Activated T-cell treated with anti-CD3 and anti-CD28 coated beads, Interleukin-2, amount 50 U/mL, for 4 hours (primary cell): ENCODE measurements around the gene BOLA2B. TPM values are rescaled to one million over a fixed set of nuclear protein-coding genes. Genes with fewer than 3 reads are reported as not detected.
A peak's percentile ranks its signal among the peaks of the same experiment; 100 is the strongest.
"Not testable (repeated sequence)": the region's sequence is repeated elsewhere in the genome, so short reads cannot be mapped to it uniquely, and the experiment has no call there.

Source experiments
- ATAC-seq, 2 donors: fragments of 200-7000 bp; cut with Tn5 transposase; one replicate each; pipeline ENCODE4 v1.10.0; 2021
- DNase-seq: peaks from one replicate; pipeline ENCODE4 v3.0.0-alpha.2; 2020
- H3K27me3 Mint-ChIP-seq: one replicate; pipeline ENCODE4 v1.8.0; 2021; ENCODE audit warnings: low read depth, mixed read lengths
- H3K36me3 Mint-ChIP-seq: one replicate; pipeline ENCODE4 v1.8.0; 2022; ENCODE audit warnings: mixed read lengths; ENCODE audit not compliant: insufficient read depth
- H3K4me1 Mint-ChIP-seq: one replicate; pipeline ENCODE4 v1.8.0; 2021; ENCODE audit warnings: low read depth, mixed read lengths
- H3K4me3 Mint-ChIP-seq: one replicate; pipeline ENCODE4 v1.8.0; 2021; ENCODE audit warnings: mild to moderate bottlenecking, moderate library complexity, mixed read lengths
- H3K9me3 Mint-ChIP-seq: one replicate; pipeline ENCODE4 v1.8.0; 2021; ENCODE audit warnings: mixed read lengths
- total RNA-seq, 3 donors: library from RNA; stranded (reverse); gene quantifications; one replicate each; pipeline ENCODE4 v1.2.1, GENCODE V29; 2021

Gene BOLA2B
- 100 to 1,000 TPM; 468 to 531 (median 481) TPM for total RNA-seq

GRCh38 chr16:30193615-30194014 is at the start of gene BOLA2B, which contains the start of gene SLX1A:
BOLA2B (minus strand) TSS chr16:30193666; CDS start chr16:30193595, 71 bp downstream.
SLX1A (plus strand) TSS chr16:30193875; CDS start chr16:30194085, 210 bp downstream.
- H3K9me3 Mint-ChIP-seq, H3K27me3 Mint-ChIP-seq, H3K36me3 Mint-ChIP-seq, H3K4me3 Mint-ChIP-seq, DNase-seq, H3K4me1 Mint-ChIP-seq: not testable (repeated sequence)
- peak; percentile 90 for ATAC-seq

- ATAC-seq, H3K27me3 Mint-ChIP-seq, H3K9me3 Mint-ChIP-seq, H3K36me3 Mint-ChIP-seq, H3K4me1 Mint-ChIP-seq, H3K4me3 Mint-ChIP-seq: not testable (repeated sequence)
- peak; percentile 1 for DNase-seq
Measured at GRCh38 chr16:30217082-30217481, 23.6 kb upstream of the BOLA2B start.

GRCh38 chr16:30211414-30211813 is 17.9 kb upstream of the BOLA2B start:
- H3K36me3 Mint-ChIP-seq = not testable (repeated sequence)
- ATAC-seq = peak; percentile 23 to 44

GRCh38 chr16:30209032-30209431 is 15.6 kb upstream of the BOLA2B start:
- H3K4me3 Mint-ChIP-seq, H3K27me3 Mint-ChIP-seq, H3K9me3 Mint-ChIP-seq, H3K4me1 Mint-ChIP-seq, H3K36me3 Mint-ChIP-seq: not testable (repeated sequence)
- peak in 1 of 2 donors; percentile 22 for ATAC-seq
- DNase-seq = peak; percentile 9

More at GRCh38 chr16:30211414-30211813, 17.9 kb upstream of the BOLA2B start:
- not testable (repeated sequence) for H3K9me3 Mint-ChIP-seq, DNase-seq, H3K4me3 Mint-ChIP-seq, H3K27me3 Mint-ChIP-seq, H3K4me1 Mint-ChIP-seq

GRCh38 chr16:30207063-30207704 is 13.7 kb upstream of the BOLA2B start:
- not testable (repeated sequence) for H3K4me3 Mint-ChIP-seq, DNase-seq, H3K9me3 Mint-ChIP-seq, H3K27me3 Mint-ChIP-seq, H3K36me3 Mint-ChIP-seq, H3K4me1 Mint-ChIP-seq
- peak; percentile 29 to 36 for ATAC-seq

DNA sequence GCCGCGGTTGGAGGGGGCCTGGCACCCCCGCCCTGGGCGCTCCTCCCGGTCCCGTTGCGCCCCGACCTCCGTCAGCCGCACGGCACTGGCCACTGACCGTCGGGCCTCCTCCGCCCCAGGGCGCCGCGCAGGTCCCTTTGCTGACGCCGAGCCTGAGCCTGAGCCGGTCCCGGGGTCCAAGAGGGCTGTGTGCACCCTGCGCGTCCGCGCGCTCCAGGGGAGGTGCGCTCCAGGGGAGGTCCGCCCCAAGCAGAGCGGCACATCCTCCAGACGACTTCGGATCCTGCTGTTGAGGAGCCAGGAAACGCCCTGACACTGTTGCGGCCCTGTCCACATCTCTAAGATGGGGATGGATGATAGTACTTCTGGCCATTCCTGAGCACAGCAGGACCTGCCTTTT is 12.8 kb upstream of the BOLA2B start:
- not testable (repeated sequence) for H3K9me3 Mint-ChIP-seq, H3K4me3 Mint-ChIP-seq, H3K4me1 Mint-ChIP-seq, H3K27me3 Mint-ChIP-seq, DNase-seq, H3K36me3 Mint-ChIP-seq
- ATAC-seq = peak; percentile 67 to 78

DNA sequence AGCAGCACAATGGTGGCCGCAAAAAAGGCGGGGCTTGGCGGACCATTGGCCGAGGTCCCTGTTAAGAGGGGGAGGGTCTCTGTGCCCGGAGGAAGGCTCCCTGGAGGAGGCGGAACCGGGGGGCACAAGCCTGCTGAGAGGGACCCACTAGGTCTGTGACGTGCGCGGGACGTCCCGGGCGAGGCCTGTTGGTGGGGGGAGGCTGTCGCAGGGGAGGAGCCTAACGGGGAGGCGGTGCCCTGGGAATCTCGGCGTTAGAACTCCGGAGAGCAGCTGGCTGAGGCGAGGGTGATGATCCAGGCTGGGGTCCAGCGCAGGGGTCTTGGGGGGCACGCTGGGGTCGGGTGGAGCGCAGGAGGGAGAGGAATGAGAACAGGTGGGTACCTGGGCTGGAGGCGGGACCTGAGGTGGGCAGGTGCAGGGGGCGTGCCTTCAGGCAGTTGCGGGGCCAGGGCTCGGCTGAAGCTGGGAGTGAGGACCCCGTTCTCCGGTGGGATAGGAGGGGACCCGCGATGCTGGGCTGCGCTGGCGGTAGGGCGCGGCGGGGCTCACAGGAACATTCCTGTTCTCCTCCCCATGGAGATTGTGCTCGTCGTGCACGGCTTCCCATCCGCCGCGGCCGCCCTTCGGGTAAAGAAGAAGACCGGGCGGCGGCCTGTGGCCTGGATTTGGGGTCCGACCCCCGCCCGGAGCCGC is 12.2 kb upstream of the BOLA2B start:
- H3K4me1 Mint-ChIP-seq, H3K4me3 Mint-ChIP-seq, H3K36me3 Mint-ChIP-seq, H3K27me3 Mint-ChIP-seq, H3K9me3 Mint-ChIP-seq: not testable (repeated sequence)
- ATAC-seq (peak; percentile 67 to 71), DNase-seq (peak; percentile 3)

GRCh38 chr16:30199608-30200343 is 6.3 kb upstream of the BOLA2B start:
- H3K4me3 Mint-ChIP-seq, H3K9me3 Mint-ChIP-seq, DNase-seq, H3K4me1 Mint-ChIP-seq, ATAC-seq, H3K36me3 Mint-ChIP-seq, H3K27me3 Mint-ChIP-seq: not testable (repeated sequence)

DNA sequence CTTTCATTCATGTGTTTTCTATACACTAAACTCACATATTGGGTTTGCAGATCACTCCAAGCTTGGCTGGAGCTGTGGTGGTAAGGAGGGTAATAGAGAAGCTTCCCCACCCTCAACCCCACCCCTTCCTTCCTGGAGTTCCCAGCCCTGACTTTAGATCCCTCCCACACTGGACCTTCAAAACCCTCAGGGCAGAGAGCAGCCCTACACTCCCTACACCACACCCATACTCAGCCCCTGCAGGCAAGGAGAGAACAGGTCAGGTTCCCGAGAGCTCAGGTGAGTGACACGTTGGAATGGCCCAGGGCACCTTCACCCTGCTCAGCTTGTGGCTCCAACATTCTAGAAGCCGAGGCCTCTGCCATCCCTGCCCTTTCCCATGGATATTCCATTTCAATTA is 5.6 kb upstream of the BOLA2B start, which contains the start of gene SULT1A3:
Gene SULT1A3, plus strand, starts transcription at position 207 of the 400 bp plus-strand sequence. CDS start 1,474 bp downstream, outside the sequence.
- not testable (repeated sequence) for DNase-seq, H3K9me3 Mint-ChIP-seq, H3K4me1 Mint-ChIP-seq, ATAC-seq, H3K4me3 Mint-ChIP-seq, H3K27me3 Mint-ChIP-seq, H3K36me3 Mint-ChIP-seq

- H3K4me3 Mint-ChIP-seq, ATAC-seq, H3K4me1 Mint-ChIP-seq: not testable (repeated sequence)
Measured at GRCh38 chr16:30197001-30197400, 3.5 kb upstream of the BOLA2B start.

DNA sequence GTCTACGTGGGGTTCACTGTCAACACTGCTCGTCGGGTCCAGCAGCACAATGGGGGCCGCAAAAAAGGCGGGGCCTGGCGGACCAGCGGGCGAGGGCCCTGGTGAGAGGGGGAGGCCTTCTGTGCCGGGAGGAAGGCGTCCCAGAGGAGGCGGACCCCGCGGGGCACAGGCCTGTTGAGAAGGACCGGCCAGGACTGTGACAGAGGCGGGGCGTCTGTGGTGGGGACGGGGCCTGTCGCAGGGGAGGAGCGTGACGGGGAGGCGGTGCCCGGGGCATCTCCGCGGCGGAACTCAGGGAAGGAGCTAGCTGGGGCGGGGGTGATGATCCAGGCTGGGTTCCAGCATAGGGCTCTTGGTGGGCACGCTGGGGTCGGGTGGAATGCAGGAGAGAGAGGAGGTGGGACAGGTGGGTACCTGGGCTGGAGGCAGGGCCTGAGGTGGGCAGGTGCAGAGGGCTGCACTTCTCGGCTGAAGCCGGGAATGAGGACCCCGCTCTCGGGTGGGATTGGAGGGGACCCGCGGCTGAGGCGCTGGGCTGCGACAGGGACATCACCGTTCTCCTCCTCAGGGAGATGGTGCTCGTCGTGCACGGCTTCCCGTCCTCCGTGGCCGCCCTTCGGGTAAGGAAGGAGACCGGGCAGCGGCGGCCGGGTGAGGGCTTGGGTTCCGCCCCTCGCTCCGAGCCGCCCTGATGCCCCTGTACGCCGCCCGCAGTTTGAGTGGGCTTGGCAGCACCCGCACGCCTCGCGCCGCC is 883 bp upstream of the BOLA2B start:
- H3K9me3 Mint-ChIP-seq, H3K27me3 Mint-ChIP-seq, DNase-seq, H3K4me3 Mint-ChIP-seq, H3K36me3 Mint-ChIP-seq, H3K4me1 Mint-ChIP-seq: not testable (repeated sequence)
- peak; percentile 81 to 82 for ATAC-seq

More at GRCh38 chr16:30197001-30197400, 3.5 kb upstream of the BOLA2B start:
- not testable (repeated sequence) for H3K36me3 Mint-ChIP-seq, H3K27me3 Mint-ChIP-seq, DNase-seq, H3K9me3 Mint-ChIP-seq

DNA sequence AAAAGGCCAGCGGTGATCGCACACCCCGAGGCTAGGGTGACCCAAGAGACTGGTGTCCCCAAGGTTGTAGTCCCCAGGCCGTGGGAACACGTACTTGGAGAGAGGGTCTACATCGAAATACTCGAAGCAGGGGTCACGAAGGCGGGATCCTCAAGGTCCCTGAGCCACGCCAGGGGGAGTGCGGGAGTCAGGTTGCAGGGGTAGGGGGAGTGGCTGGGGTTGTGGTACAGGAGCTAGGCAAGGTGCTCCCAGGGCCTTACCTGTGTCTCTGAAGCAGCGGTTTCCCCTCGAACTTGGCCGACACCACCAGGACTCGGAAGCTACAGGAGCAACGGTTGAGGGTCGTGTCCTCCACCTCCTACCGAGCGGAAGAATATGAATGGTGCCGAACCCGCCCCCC is 368 bp downstream of the BOLA2B start:
- H3K9me3 Mint-ChIP-seq, H3K27me3 Mint-ChIP-seq, H3K4me1 Mint-ChIP-seq, H3K36me3 Mint-ChIP-seq, H3K4me3 Mint-ChIP-seq, DNase-seq: not testable (repeated sequence)
- peak; percentile 24 to 27 for ATAC-seq

GRCh38 chr16:30191158-30191557 is 2.3 kb downstream of the BOLA2B start:
- Mint-ChIP-seq H3K36me3 (peaks cover 12% of the 10 kb centered on the region), H3K4me1 (peaks cover 16% of the 10 kb centered on the region)
- ATAC-seq = not testable (repeated sequence)

GRCh38 chr16:30187971-30188561 is 5.4 kb downstream of the BOLA2B start:
- peaks cover 21% of the 10 kb centered on the region for H3K36me3 Mint-ChIP-seq
- ATAC-seq (no peak), DNase-seq (no peak)

More at GRCh38 chr16:30191158-30191557, 2.3 kb downstream of the BOLA2B start:
- H3K4me3 Mint-ChIP-seq, H3K9me3 Mint-ChIP-seq, DNase-seq, H3K27me3 Mint-ChIP-seq: not testable (repeated sequence)

More at GRCh38 chr16:30187971-30188561, 5.4 kb downstream of the BOLA2B start:
- Mint-ChIP-seq H3K27me3 (no peaks in the 10 kb centered on the region), H3K4me1 (peaks cover 24% of the 10 kb centered on the region), H3K9me3 (no peaks in the 10 kb centered on the region), H3K4me3 (peak overlapping the region; percentile 59)
